Stimulated activated CD4-positive, alpha-beta T cell treated with anti-CD3 and anti-CD28 coated beads, TNF-alpha, amount 100 ng/mL, for 4 hours (primary cell): ENCODE data around the gene RARRES1.

Experiments
- DNase-seq, 3 experiments: peaks; one replicate each; pipeline ENCODE4 v3.0.0-alpha.2; 2020; ENCODE audit warnings: low read depth in 3 of 3

Gene RARRES1

GRCh38 chr3:158731938-158732855 lies at the start of gene RARRES1:
Gene RARRES1 (minus strand): TSS chr3:158732457. CDS start chr3:158732415, 42 bp downstream.
- no peak for DNase-seq

- no peak for DNase-seq
Observed at GRCh38 chr3:158781849-158782248, 49.6 kb upstream of the RARRES1 start.

GRCh38 chr3:158781191-158781590 lies 48.9 kb upstream of the RARRES1 start:
- no peak for DNase-seq

GRCh38 chr3:158780766-158781165 lies 48.5 kb upstream of the RARRES1 start:
- no peak for DNase-seq

GRCh38 chr3:158777161-158777873 lies 45.1 kb upstream of the RARRES1 start:
- no peak for DNase-seq

GRCh38 chr3:158776531-158776930 lies 44.3 kb upstream of the RARRES1 start:
- no peak for DNase-seq

GRCh38 chr3:158775426-158776410 lies 43.5 kb upstream of the RARRES1 start:
- no peak for DNase-seq

- DNase-seq: no peak
Observed at GRCh38 chr3:158774965-158775364, 42.7 kb upstream of the RARRES1 start.

- DNase-seq: no peak
Observed at GRCh38 chr3:158773845-158774830, 41.9 kb upstream of the RARRES1 start.

GRCh38 chr3:158773166-158773565 lies 40.9 kb upstream of the RARRES1 start:
- no peak for DNase-seq

GRCh38 chr3:158771982-158772381 lies 39.7 kb upstream of the RARRES1 start:
- DNase-seq: no peak

GRCh38 chr3:158771577-158771976 lies 39.3 kb upstream of the RARRES1 start:
- DNase-seq: no peak

GRCh38 chr3:158770741-158771350 lies 38.6 kb upstream of the RARRES1 start:
- DNase-seq: no peak

GRCh38 chr3:158769952-158770740 lies 37.9 kb upstream of the RARRES1 start:
- no peak for DNase-seq

- no peak for DNase-seq
Observed at GRCh38 chr3:158769549-158769948, 37.3 kb upstream of the RARRES1 start.

- no peak for DNase-seq
Observed at GRCh38 chr3:158768881-158769543, 36.8 kb upstream of the RARRES1 start.

GRCh38 chr3:158768361-158768787 lies 36.1 kb upstream of the RARRES1 start:
- DNase-seq: no peak

- DNase-seq: no peak
Observed at GRCh38 chr3:158766364-158766763, 34.1 kb upstream of the RARRES1 start.
